ENCODE results near the gene WDR83. TPM values are rescaled to one million over a fixed set of nuclear protein-coding genes. Genes with fewer than 3 reads are reported as not detected.
A peak's percentile ranks its signal among the peaks of the same experiment; 100 is the strongest.

WDR83 gene
- total and polyA plus RNA-seq, 10 of the 15 experiments (the other 5 are each of a cell fraction or from before 2014, with no cell fraction given): 0.58 to 17.7 (median 10.8) TPM

DNA sequence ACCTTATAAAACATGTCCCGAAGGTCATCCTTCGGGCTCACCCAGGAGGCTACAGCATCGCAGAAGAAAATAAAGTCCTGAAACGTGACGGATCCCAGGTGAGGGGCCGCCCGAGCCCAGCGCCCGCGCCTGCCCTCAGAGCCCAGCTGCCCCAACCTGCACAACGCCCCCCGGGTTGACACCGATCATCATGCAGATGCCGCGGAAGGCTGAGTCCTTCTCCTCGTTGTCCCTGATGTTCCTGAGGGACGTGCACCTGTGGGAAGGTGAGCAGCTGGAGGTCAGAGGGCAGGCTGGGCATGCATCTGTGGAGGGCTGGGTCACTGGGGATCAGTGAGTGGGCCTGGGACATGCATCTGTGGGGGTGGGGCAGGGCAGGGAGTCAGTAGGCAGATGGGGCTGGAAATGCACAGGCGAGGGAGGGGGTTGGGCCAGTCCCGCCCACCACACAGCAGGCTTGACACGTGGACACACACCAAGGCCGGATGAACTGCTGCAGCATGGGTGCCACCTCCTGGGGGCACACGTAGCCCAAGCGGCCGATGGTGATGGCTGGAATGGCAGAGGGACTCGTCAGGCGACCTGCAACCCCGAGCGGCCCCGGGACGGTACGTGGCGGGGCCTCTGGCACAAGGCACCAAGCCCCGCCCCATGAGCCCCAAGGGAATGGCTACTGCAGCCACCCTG, 35.1 kb downstream of the WDR83 start:
- FAIRE-seq (no peak), DNase-seq (ENCODE audit: low read depth, low spot score) (no peak), ATAC-seq (no peak)
- H3K4me2 ChIP-seq (ENCODE audit: control insufficient read depth, insufficient read depth): no peak overlapping the region
- H4K20me1 ChIP-seq (ENCODE audit: control insufficient read depth, insufficient read depth): no peaks in the 10 kb centered on the region
- H3K9ac ChIP-seq (ENCODE audit: control insufficient read depth, insufficient read depth, low read length): no peak overlapping the region
- no peaks in the 10 kb centered on the region for H3K27me3 ChIP-seq (replicated peaks in 1 of 2; ENCODE audit: control insufficient read depth in 2 of 2, insufficient read depth in 2 of 2, low read length in 1 of 2)
- H3K36me3 ChIP-seq (ENCODE audit: control insufficient read depth in 2 of 2, insufficient read depth in 2 of 2, low read length in 1 of 2): peaks cover 24 to 44% of the 10 kb centered on the region in 2 experiments
- in situ Hi-C loops (cut with MboI) (no loop called here), intact Hi-C loops (cut with micrococcal nuclease; ENCODE audit: unreplicated experiment) (no loop called here)
- 92% methylated on average over 33 of the region's 33 CpGs for WGBS (ENCODE audit: insufficient coverage, insufficient replicate concordance, low lambda C conversion rate, missing lambda C conversion rate)
- H3K4me1 ChIP-seq (ENCODE audit: control insufficient read depth, insufficient read depth, low read length): peaks cover 4% of the 10 kb centered on the region
- no TSS peak for BruUV-seq (replicated peaks)
- no peaks in the 10 kb centered on the region for H3K79me2 ChIP-seq (ENCODE audit: control insufficient read depth, insufficient read depth, low read length)
- no peaks in the 10 kb centered on the region for H3K9me3 ChIP-seq (replicated peaks; ENCODE audit: control insufficient read depth, insufficient read depth, low read length)
- no peak overlapping the region for H2AFZ ChIP-seq (ENCODE audit: control insufficient read depth, low read depth, low read length)
- ChIA-PET RAD21 (ENCODE audit: unreplicated experiment) (no interaction called here), CTCF (interaction anchor here (0.5 kb wide), 1 partner anchor 59 kb away, joined by 3 read pairs; no protein-coding TSS in a partner anchor), SMC1A (ENCODE audit: uncharacterized antibody, unreplicated experiment) (no interaction called here), POLR2A (no interaction called here)
- no peak overlapping the region for H3K27ac ChIP-seq (ENCODE audit: control insufficient read depth, insufficient read depth)
- TF ChIP-seq, protein P1, sequence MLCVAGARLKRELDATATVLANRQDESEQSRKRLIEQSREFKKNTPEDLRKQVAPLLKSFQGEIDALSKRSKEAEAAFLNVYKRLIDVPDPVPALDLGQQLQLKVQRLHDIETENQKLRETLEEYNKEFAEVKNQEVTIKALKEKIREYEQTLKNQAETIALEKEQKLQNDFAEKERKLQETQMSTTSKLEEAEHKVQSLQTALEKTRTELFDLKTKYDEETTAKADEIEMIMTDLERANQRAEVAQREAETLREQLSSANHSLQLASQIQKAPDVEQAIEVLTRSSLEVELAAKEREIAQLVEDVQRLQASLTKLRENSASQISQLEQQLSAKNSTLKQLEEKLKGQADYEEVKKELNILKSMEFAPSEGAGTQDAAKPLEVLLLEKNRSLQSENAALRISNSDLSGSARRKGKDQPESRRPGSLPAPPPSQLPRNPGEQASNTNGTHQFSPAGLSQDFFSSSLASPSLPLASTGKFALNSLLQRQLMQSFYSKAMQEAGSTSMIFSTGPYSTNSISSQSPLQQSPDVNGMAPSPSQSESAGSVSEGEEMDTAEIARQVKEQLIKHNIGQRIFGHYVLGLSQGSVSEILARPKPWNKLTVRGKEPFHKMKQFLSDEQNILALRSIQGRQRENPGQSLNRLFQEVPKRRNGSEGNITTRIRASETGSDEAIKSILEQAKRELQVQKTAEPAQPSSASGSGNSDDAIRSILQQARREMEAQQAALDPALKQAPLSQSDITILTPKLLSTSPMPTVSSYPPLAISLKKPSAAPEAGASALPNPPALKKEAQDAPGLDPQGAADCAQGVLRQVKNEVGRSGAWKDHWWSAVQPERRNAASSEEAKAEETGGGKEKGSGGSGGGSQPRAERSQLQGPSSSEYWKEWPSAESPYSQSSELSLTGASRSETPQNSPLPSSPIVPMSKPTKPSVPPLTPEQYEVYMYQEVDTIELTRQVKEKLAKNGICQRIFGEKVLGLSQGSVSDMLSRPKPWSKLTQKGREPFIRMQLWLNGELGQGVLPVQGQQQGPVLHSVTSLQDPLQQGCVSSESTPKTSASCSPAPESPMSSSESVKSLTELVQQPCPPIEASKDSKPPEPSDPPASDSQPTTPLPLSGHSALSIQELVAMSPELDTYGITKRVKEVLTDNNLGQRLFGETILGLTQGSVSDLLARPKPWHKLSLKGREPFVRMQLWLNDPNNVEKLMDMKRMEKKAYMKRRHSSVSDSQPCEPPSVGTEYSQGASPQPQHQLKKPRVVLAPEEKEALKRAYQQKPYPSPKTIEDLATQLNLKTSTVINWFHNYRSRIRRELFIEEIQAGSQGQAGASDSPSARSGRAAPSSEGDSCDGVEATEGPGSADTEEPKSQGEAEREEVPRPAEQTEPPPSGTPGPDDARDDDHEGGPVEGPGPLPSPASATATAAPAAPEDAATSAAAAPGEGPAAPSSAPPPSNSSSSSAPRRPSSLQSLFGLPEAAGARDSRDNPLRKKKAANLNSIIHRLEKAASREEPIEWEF (IDR thresholded peaks at IDR 0.05; ENCODE audit: insufficient replicate concordance, low read depth, low read length): no peak
- TF ChIP-seq POLR2A (IDR thresholded peaks at IDR 0.05; ENCODE audit: low read depth, low read length): 0 out of 2 replicates have a peak, but pooled peaks have one; percentile 12
- H3K4me3 ChIP-seq: no peak overlapping the region
